Brain microvascular endothelial cell (primary cell): ENCODE measurements around the gene FECH.

Experiments
- DNase-seq: peaks from one replicate; pipeline ENCODE4 v3.0.0-alpha.2; 2020
- H3K27ac ChIP-seq: fragments of 250-450 bp; sonication (Bioruptor Pico); 2 replicates; pipeline ENCODE4 v1.5.1; 2020; ENCODE audit warnings: mild to moderate bottlenecking, moderate library complexity
- H3K27me3 ChIP-seq: fragments of 250-450 bp; sonication (Bioruptor Pico); replicated peaks from 2 replicates; pipeline ENCODE4 v1.5.1; 2020; ENCODE audit warnings: mild to moderate bottlenecking
- H3K36me3 ChIP-seq: fragments of 250-450 bp; sonication (Bioruptor Pico); replicated peaks from 2 replicates; pipeline ENCODE4 v1.5.1; 2020; ENCODE audit warnings: mild to moderate bottlenecking
- H3K4me3 ChIP-seq: 2 replicates; pipeline ENCODE4 v1.5.1; 2011; ENCODE audit warnings: low read depth, mild to moderate bottlenecking, control low read depth, low read length, moderate library complexity
- in situ Hi-C: cut with HindIII; loops from 2 replicates; pipeline ENCODE4 v1.10.0; 2017; ENCODE audit warnings: low sequenced_read_pairs, low pct_ligation_motif_present
- TF ChIP-seq, protein P1 (sequence below): IDR thresholded peaks from 2 replicates; pipeline ENCODE4 v1.5.1; 2011; ENCODE audit warnings: low read depth, mild to moderate bottlenecking, moderate library complexity, low read length, control low read depth, inconsistent platforms; ENCODE audit errors: missing control alignments

FECH gene

GRCh38 chr18:57519668-57520424 is 66.7 kb downstream of the FECH start:
- no peak for DNase-seq
- Histone ChIP-seq H3K27me3 (no peaks in the 10 kb centered on the region), H3K36me3 (no peaks in the 10 kb centered on the region), H3K4me3 (no peak overlapping the region), H3K27ac (no peak overlapping the region)
- in situ Hi-C loops, result no loop called here
- TF ChIP-seq, protein P1, sequence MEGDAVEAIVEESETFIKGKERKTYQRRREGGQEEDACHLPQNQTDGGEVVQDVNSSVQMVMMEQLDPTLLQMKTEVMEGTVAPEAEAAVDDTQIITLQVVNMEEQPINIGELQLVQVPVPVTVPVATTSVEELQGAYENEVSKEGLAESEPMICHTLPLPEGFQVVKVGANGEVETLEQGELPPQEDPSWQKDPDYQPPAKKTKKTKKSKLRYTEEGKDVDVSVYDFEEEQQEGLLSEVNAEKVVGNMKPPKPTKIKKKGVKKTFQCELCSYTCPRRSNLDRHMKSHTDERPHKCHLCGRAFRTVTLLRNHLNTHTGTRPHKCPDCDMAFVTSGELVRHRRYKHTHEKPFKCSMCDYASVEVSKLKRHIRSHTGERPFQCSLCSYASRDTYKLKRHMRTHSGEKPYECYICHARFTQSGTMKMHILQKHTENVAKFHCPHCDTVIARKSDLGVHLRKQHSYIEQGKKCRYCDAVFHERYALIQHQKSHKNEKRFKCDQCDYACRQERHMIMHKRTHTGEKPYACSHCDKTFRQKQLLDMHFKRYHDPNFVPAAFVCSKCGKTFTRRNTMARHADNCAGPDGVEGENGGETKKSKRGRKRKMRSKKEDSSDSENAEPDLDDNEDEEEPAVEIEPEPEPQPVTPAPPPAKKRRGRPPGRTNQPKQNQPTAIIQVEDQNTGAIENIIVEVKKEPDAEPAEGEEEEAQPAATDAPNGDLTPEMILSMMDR, result no peak

DNA sequence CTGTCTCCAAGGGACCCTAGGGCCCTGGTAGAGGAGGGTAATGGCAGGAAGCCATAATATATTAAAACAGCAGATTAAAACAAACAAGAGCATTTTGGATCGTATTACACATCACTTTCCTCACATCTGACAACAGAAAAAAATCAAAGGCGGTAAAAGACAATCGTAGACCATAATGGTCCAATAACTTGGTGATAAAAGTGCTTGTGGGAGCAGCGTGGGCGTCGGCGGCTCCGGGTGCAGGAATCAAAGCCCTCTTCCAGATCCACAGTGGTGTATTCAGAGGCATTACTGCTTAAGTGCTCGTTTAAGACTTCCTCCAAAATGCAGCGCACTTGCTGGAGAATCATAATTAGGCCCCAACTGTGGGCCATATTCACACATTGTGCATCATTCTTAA is 68.0 kb downstream of the FECH start:
- no peak overlapping the region for H3K27ac ChIP-seq
- TF ChIP-seq, protein P1, result no peak
- DNase-seq, result no peak
- no peaks in the 10 kb centered on the region for H3K27me3 ChIP-seq
- in situ Hi-C loops, result no loop called here
- no peak overlapping the region for H3K4me3 ChIP-seq
- no peaks in the 10 kb centered on the region for H3K36me3 ChIP-seq

DNA sequence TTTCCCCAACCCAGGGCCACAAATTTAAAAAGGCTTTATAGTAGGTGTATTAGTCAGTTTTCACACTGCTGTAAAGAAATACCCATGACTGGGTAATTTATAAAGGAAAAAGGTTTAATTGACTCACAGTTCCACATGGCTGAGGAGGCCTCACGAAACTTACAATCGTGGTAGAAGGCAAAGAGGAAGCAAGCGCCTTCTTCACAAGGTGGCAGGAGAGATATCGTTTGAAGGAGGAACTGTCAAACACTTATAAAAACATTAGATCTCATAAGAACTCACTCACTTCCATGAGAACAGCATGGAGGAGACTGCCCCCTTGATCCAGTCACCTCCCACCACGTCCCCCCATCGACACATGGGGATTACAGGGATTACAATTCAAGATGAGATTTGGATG is 70.4 kb downstream of the FECH start:
- Histone ChIP-seq H3K27me3 (no peaks in the 10 kb centered on the region), H3K27ac (no peak overlapping the region), H3K4me3 (no peak overlapping the region), H3K36me3 (no peaks in the 10 kb centered on the region)
- TF ChIP-seq, protein P1, result no peak
- in situ Hi-C loops, result no loop called here
- DNase-seq, result no peak

- TF ChIP-seq, protein P1, result no peak
Observed at GRCh38 chr18:57505231-57505630, 81.3 kb downstream of the FECH start.

DNA sequence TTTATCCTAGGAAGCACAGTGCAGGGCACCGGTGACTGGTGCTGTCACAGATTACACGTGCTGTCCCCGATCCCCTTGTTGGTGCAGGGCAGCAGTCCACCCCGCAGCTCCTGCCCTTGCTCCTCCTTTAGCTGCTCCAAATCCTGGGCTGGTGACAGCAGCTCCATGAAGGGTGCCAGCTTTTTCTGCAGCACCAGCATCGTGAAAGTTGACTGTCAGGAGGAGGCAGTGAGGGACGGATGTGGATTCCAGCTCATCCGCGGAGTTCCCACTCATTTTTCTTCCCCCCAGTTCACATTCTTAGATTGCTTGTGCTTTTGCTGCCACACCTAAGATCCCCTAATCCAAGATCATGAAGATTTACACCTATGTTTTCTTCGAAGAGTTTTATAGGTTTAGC is 83.9 kb downstream of the FECH start:
- Histone ChIP-seq H3K36me3 (no peaks in the 10 kb centered on the region), H3K27ac (no peak overlapping the region), H3K27me3 (no peaks in the 10 kb centered on the region), H3K4me3 (no peak overlapping the region)
- no peak for DNase-seq
- in situ Hi-C loops, result no loop called here
- TF ChIP-seq, protein P1, result no peak

More at GRCh38 chr18:57505231-57505630, 81.3 kb downstream of the FECH start:
- Histone ChIP-seq H3K27me3 (no peaks in the 10 kb centered on the region), H3K4me3 (no peak overlapping the region), H3K36me3 (no peaks in the 10 kb centered on the region), H3K27ac (no peak overlapping the region)
- no peak for DNase-seq
- in situ Hi-C loops, result no loop called here
